Measurements from ENCODE around the gene KDM4C. TPM values are rescaled to one million over a fixed set of nuclear protein-coding genes. Genes with fewer than 3 reads are reported as not detected.

KDM4C gene
- total and polyA plus RNA-seq, 2 of the 8 experiments (the other 6 are each of a cell fraction or from before 2014, with no cell fraction given) = 13.0 to 26.1 TPM

DNA sequence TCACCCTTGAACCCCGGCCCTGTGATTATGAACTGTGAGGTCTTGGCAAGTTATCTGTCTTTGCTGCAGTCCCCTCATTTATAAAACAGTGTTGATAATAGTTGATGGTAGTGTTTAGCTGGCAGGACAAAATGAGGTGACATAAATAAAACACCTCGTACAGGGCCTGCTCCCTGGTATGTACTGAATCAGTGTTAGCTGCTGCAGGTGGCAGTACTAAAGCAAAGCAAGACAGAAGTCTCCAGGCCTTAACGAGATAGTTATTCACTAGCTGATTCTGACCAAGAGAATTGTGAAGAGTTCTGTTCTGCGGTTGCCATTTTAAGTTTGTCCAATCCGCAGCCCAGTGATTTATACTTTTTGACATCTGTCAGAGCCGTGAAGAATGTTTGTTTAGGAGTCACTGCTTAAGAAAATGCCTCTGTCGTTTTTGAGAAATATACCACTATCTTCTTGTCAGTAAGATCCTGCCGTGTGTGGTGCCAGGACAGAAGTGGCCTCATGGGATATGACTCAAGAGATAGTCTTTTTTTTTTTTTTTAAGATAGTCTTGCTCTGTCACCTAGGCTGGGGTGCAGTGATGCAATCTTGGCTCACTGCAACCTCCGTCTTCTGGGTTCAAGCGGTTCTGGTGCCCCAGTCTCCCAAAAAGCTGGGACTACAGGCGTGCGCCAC lies 75.9 kb downstream of the KDM4C start:
- H2BK5ac ChIP-seq (ENCODE audit: low read depth, low read length) = no peak overlapping the region
- WGBS, 2 experiments (ENCODE audit: extremely low coverage in 1 of 2, insufficient coverage in 1 of 2, insufficient read length in 1 of 2, insufficient replicate concordance in 2 of 2, low coverage in 1 of 2, low lambda C conversion rate in 2 of 2, missing lambda C conversion rate in 1 of 2) = 93% methylated on average over 12 of the region's 12 CpGs; no CpG with 5 or more reads in 1 of the 2 experiments
- H3K27ac ChIP-seq (ENCODE audit: low read depth, low read length) = no peak overlapping the region
- no peak overlapping the region for H3K4me3 ChIP-seq (ENCODE audit: extremely low read depth in 1 of 4, insufficient read depth in 2 of 4, low read depth in 3 of 4, low read length in 4 of 4)
- peaks cover 0 to 4% (median under 1%) of the 10 kb centered on the region in 4 experiments; a peak in 4 of 8 replicates for H3K36me3 ChIP-seq (ENCODE audit: control insufficient read depth in 2 of 4, insufficient read depth in 4 of 4, low read length in 3 of 4)
- no peak overlapping the region for H2BK12ac ChIP-seq (ENCODE audit: low read depth, low read length)
- H2BK15ac ChIP-seq (ENCODE audit: low read length) = no peak overlapping the region
- no peaks in the 10 kb centered on the region for H3K27me3 ChIP-seq (replicated peaks in 1 of 4; ENCODE audit: control insufficient read depth in 3 of 4, extremely low read depth in 1 of 4, insufficient read depth in 3 of 4, low read length in 3 of 4)
- H3K79me1 ChIP-seq (ENCODE audit: low read depth, low read length) = no peaks in the 10 kb centered on the region; the same call in 1 of the 2 replicates
- peaks cover 2 to 4% of the 10 kb centered on the region in 2 experiments; a peak in 2 of 4 replicates for H3K9me3 ChIP-seq (ENCODE audit: insufficient read depth in 2 of 2, low read depth in 1 of 2, low read length in 1 of 2)
- no peaks in the 10 kb centered on the region for H4K20me1 ChIP-seq (replicated peaks in 1 of 2; ENCODE audit: control insufficient read depth in 1 of 2, insufficient read depth in 2 of 2, low read length in 2 of 2)
- H3K4me2 ChIP-seq (ENCODE audit: insufficient read depth in 1 of 2, low read depth in 2 of 2, low read length in 2 of 2) = no peak overlapping the region
- ChIA-PET POLR2A (ENCODE audit: partially characterized antibody) (no interaction called here), CTCF (ENCODE audit: partially characterized antibody) (interaction anchor here (2.1 to 2.3 kb wide), 2 partner anchors 11 to 14 kb away, joined by 8 read pairs; no protein-coding TSS in a partner anchor)
- H3K9ac ChIP-seq (replicated peaks in 1 of 4; ENCODE audit: extremely low read depth in 1 of 4, low read depth in 3 of 4, low read length in 3 of 4) = no peak overlapping the region
- no peak overlapping the region for H4K91ac ChIP-seq (replicated peaks; ENCODE audit: insufficient read length, low read length)
- DNase-seq (ENCODE audit: low read depth in 1 of 2, low spot score in 2 of 2) (no peak), FAIRE-seq (no peak)
- H3K4ac ChIP-seq (replicated peaks; ENCODE audit: insufficient read length, low read depth, low read length) = no peak overlapping the region
- H2BK20ac ChIP-seq (ENCODE audit: low read length) = no peak overlapping the region
- H4K5ac ChIP-seq (ENCODE audit: insufficient read length, low read depth, low read length) = no peak overlapping the region
- H3K23me2 ChIP-seq (ENCODE audit: low read depth, low read length) = no peaks in the 10 kb centered on the region
- no peaks in the 10 kb centered on the region for H3K79me2 ChIP-seq (ENCODE audit: control insufficient read depth in 1 of 2, insufficient read depth in 2 of 2, low read length in 2 of 2)
- no peak overlapping the region for H3K23ac ChIP-seq (ENCODE audit: insufficient read length)
- H3K14ac ChIP-seq (ENCODE audit: insufficient read length) = no peak overlapping the region
- no peak overlapping the region for H3K56ac ChIP-seq (replicated peaks; ENCODE audit: insufficient read length, low read depth, low read length)
- TF ChIP-seq CHD1 (IDR thresholded peaks at IDR 0.05; ENCODE audit: low read depth, low read length) = no peak
- TF ChIP-seq SIRT6 (IDR thresholded peaks at IDR 0.05; ENCODE audit: low read length) = no peak
- TF ChIP-seq ATF3 (IDR thresholded peaks at IDR 0.05; ENCODE audit: insufficient read depth, low read depth, low read length) = no peak
- no peak for TF ChIP-seq NRF1 (IDR thresholded peaks at IDR 0.05; ENCODE audit: low read depth, low read length)
- no peak for TF ChIP-seq TBP (IDR thresholded peaks at IDR 0.05; ENCODE audit: low read depth, low read length)
- no peak for TF ChIP-seq EP300 (IDR thresholded peaks at IDR 0.05; ENCODE audit: borderline replicate concordance in 1 of 2, low read depth in 2 of 2, low read length in 2 of 2)
- no peak for TF ChIP-seq MAFK (IDR thresholded peaks at IDR 0.05; ENCODE audit: low read depth, low read length)
- no peak for TF ChIP-seq BCL11A (IDR thresholded peaks at IDR 0.05; ENCODE audit: low read depth in 2 of 2, low read length in 2 of 2)
- no peak for TF ChIP-seq E2F6 (IDR thresholded peaks at IDR 0.05)
- no peak for TF ChIP-seq SUZ12 (IDR thresholded peaks at IDR 0.05; ENCODE audit: low read length)
- no peak overlapping the region for H2BK120ac ChIP-seq (replicated peaks; ENCODE audit: low read depth, low read length)
- H3K4me1 ChIP-seq (replicated peaks in 1 of 4; ENCODE audit: control insufficient read depth in 3 of 4, insufficient read depth in 4 of 4, low read length in 3 of 4) = no peaks in the 10 kb centered on the region
- H2AK5ac ChIP-seq (ENCODE audit: low read depth, low read length) = no peak overlapping the region
- no peak overlapping the region for H4K8ac ChIP-seq (ENCODE audit: extremely low read depth, insufficient read depth, low read length)
- no peak overlapping the region for H3K18ac ChIP-seq (ENCODE audit: extremely low read depth, low read length)
- no peak overlapping the region for H2AFZ ChIP-seq (ENCODE audit: low read length)

All from H1 (cell line).